Measurements from ENCODE around the gene SHFL.

The SHFL gene

GRCh38 chr19:10087296-10088061 is 1.4 kb downstream of the SHFL start:
- no peak for DNase-seq (ENCODE audit: low spot score)

- no peak for DNase-seq (ENCODE audit: low spot score)
Measured at GRCh38 chr19:10088949-10089554, 2.9 kb downstream of the SHFL start.

DNA sequence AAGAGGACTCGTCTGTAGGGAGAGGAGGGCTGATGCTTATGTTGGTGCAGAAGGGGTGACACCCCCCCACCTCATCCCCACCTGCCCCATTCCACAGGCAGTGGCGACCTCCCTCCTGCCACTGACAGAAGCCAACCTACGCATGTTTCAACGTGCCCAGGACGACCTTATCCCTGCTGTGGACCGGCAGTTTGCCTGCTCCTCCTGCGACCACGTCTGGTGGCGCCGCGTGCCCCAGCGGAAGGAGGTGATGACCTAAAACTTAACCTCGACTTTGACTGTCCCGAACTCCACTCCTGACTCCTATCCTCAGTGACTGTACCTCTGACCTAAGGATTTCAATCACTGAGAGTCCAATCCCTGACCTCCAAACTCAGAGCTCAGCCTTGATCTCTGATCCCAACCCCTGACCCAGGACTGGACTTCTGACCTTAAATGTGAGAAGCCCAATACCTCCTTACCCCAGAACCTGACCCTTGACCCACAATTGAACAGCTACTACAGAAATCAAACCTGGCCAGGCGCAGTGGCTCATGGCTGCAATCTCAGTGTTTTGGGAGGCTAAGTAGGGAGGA is 3.8 kb downstream of the SHFL start:
- no peak for DNase-seq (ENCODE audit: low spot score)

DNA sequence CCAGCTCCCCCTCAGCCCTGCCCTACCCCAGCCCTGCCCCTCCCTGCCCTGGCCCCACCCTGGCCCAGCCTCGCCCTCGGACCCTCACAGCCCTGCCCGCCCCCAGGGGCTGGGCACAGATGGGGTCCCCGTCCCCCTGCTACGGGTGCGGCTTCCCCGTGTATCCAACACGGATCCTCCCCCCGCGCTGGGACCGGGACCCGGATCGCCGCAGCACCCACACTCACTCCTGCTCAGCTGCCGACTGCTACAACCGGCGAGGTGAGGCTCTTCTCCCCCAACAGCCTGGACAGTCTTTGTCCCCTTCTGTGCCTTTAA is 5.2 kb downstream of the SHFL start:
- no peak for DNase-seq (ENCODE audit: low spot score)

DNA sequence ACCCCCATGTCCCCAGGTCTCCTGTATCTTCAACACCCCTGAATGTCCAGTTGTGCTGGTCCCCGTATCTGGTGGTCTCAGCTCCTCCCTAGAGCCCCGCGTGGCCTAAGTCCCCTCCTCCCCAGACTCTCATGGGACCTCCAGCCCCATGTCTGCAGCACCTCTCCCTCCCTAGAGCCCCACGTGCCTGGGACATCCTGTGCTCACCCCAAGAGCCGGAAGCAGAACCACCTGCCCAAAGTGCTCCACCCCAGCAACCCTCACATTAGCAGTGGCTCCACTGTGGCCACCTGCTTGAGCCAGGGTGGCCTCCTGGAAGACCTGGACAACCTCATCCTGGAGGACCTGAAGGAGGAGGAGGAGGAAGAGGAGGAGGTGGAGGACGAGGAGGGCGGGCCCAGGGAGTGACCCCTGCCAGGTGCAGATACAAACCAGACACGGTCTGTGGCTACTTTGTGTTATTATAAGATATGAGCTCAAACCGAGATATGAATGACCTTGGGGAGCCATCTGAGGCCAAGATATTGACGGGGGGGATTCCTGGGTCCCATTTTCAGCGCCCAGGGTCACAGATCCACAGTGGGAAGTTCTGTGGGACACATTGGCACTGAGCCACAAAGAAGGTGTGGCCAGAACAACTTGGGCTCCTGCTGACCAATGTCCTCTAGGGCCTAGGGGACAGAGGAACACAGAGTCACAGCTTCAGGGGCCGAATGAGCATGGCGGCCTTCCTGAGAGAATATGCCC is 6.0 kb downstream of the SHFL start:
- DNase-seq (ENCODE audit: low spot score) = no peak

- DNase-seq (ENCODE audit: low spot score) = no peak
Measured at GRCh38 chr19:10092648-10093294, 6.7 kb downstream of the SHFL start.

DNA sequence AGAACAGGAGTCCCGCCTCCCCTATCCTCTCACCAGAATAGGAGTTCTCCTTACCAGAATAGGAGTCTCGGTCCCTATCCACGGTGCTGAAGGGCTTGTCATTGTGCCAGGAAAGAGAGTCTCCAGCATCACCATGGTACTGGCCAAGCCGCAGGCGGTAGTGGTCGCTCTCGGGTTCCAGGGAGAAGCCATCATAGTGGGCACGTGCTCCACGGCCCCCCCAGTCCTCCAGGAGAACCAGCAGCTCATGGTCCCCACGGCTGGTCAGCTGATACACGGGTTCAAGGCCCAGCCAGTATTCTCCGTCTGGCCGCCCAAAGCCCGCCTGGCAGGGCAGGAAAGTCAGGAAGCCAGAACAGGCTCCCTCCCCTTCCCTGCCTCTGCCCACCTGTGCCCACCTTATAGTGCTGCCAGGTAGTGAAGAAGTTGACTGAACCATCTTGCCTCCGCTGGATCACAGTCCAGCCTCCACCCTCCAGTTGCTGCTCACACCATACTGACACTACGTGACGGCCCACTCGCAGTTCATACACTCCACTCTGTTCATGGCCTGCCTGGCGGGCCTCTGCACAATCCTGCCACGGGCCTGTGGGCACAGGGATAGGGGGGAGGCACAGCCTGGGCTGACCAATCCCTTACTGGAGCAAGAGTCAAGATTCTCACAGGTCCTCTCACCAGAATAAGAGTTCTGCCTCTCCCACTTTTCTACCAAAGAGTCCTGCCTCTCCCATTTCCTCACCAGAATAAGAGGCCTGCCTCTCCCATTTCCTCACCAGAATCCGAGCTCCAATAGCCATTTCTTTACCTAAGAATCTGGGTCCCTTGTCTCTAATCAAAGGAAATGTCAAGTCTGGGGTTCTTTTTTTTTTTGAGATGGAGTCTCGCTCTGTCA is 7.4 kb downstream of the SHFL start:
- DNase-seq (ENCODE audit: low spot score) = no peak

GRCh38 chr19:10095622-10095947 is 9.5 kb downstream of the SHFL start:
- no peak for DNase-seq (ENCODE audit: low spot score)

DNA sequence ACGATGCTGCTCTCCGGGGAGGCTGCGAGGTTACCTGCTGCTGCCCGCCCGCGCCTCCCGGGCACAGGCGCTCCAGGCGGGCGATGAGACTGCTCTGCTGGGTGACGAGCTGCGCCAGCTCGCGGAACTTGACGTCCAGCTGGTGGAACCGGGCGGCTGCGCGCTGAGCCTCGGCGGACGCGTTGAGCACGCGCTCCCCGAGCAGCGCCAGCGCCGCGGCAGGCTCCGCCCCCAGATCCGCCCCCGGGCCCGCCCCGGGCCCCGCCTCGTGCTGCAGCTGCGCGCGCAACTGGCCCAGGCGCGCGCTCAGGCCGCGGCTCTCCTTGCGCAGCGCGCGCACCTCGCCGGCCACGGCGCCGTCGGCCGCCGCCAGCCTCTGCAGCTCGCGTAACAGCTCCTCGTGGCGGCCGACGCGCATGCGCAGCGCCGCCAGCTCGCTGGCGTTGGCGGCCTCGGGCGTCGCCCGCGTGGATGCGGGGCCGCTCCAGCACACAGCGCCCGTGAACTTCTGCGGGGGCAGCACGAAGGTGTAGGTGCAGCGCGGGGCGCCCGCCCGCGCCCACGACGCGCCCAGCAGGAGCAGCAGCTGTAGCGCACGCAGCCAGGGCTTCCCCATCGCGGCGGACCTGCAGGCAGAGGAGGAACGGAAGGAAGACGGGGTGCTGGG is 10.0 kb downstream of the SHFL start:
- DNase-seq (ENCODE audit: low spot score) = peak; percentile 87

DNA sequence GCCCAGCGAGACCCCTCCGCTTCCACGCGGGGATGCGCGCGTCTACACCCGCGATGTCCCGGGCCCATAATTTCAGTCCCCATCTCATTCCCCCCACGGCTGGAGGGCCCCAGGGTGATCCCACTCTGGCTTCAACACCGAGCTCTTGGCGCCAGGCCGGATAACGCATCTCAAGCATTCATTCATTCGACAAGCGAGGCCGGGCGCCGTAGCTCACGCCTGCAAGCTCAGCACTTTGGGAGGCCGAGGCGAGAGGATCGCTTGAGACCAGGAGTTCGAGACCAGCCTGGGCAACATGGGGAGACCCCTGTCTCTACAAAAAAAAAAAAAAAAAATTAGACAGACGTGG is 10.5 kb downstream of the SHFL start:
- DNase-seq (ENCODE audit: low spot score) = no peak

DNA sequence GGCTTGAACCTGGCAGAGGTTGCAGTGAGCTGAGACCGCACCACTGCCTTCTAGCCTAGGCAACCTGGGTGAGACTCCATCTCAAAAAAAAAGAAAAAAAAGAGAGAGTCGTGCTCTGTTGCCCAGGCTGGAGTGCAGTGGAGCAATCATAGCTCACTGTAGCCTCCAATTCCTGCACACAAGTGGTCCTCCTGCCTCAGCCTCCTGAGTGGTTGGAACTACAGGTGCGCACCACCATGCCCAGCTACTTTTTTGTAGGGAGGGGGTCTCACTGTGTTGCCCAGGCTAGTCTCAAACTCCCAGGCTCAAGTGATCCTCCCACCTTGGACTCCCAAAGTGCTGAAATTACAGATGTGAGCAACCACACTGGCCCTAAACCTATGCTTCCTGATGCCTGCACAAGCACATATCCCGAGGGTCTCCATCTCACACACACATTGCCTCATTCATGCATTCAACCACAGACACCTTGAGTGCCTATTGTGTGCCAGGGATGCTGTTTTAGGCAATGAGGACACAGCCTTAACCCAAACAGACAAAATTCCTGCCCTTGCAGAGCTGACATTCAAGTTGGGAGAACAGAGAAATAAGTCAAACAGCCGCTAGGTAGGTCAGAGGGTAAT is 14.2 kb downstream of the SHFL start:
- no peak for DNase-seq (ENCODE audit: low spot score)

DNA sequence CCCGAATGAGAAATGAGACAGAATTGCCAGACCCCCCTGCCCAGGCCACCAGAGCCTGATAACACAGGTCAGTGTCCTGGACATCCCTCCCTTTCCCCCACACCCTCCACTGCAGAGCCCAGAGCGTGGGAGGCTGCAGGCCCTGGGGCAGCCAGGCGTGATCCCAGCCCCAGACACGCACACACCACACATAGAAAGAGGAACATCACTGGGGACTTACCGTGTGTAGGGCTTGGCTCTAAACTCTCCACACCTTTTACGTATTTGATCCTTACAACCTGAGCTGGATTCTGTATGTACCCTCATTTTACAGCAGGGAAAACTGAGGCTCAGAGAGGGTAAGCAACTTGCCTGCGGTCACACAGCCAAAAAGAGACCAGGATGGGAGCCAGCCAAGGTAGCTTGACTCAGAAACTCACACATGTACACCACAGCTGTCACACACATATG is 16.7 kb downstream of the SHFL start:
- no peak for DNase-seq (ENCODE audit: low spot score)

GRCh38 chr19:10104130-10104513 is 18.0 kb downstream of the SHFL start:
- no peak for DNase-seq (ENCODE audit: low spot score)

DNA sequence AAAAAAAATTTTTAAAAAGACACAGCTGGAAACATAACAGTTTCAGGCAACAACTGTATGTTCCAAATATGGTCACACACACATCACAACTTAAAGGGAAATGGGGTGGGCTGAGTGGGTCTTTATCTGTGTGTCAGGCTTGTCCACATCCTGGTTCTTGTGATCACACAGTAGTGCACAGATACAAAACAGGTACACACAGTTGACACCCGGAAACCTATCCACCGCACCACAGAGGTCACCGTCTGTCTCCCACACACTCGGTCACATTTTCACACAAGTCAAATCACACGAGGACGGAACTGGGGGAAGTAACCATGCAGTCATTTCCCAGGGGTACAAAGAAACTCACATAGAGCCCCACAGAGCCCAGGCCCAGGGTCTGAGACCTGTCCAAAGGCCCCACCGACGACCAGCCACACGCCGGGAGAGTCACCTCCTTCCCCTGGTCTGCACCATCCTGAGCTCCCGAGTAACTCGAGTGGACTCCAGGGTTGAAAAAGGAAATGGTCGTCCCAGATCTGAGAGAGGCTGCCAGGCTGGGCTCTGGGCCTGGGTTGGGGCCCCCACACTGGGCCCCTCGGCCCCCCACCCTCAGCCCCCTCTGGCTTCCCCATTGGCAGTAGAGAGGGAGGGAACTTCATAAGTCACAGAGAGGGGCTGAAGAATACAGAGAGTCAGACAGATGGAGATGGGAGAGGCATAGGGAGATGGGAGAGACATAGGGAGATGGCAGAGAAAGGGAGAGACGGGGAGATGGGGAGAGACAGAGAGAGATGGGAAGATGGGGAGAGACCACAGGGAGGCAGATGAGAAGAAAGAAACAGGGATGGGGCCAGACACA is 18.8 kb downstream of the SHFL start:
- no peak for DNase-seq (ENCODE audit: low spot score)

DNA sequence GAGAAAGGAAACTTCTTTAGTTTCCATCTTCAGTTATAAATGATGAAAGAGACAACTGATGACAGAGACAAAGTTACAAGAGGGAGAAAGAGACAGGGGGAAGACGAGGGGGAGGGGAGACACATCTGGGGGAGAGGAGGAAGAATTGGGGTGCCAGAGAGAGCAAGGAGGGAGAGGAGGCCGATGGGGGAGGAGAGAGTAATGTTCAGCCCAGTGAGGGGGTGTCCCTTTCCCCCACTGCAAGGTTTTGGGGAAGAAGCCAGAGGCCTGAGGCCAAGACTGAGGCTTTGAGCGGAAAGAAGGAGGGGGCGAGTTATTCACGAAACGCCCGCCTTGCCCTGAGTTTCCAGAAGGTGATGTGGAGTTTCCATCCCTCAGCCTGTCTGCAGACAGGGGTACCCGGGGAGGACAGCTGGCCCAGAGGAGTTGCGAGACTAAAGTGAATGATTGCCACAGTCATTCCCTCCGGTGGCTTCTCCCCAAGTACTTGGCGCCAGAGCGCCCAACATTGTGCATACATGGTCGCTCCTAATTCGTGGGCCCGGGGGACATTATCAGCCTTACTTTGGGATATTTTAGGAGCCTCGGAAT is 19.5 kb downstream of the SHFL start:
- no peak for DNase-seq (ENCODE audit: low spot score)

GRCh38 chr19:10106100-10106936 is 20.2 kb downstream of the SHFL start, which contains the start of gene PPAN:
PPAN (plus strand) TSS chr19:10106362; CDS start chr19:10106395, 33 bp downstream.
- peak; percentile 97 for DNase-seq (ENCODE audit: low spot score)

GRCh38 chr19:10107254-10107653 is 21.1 kb downstream of the SHFL start:
- DNase-seq (ENCODE audit: low spot score) = no peak

DNA sequence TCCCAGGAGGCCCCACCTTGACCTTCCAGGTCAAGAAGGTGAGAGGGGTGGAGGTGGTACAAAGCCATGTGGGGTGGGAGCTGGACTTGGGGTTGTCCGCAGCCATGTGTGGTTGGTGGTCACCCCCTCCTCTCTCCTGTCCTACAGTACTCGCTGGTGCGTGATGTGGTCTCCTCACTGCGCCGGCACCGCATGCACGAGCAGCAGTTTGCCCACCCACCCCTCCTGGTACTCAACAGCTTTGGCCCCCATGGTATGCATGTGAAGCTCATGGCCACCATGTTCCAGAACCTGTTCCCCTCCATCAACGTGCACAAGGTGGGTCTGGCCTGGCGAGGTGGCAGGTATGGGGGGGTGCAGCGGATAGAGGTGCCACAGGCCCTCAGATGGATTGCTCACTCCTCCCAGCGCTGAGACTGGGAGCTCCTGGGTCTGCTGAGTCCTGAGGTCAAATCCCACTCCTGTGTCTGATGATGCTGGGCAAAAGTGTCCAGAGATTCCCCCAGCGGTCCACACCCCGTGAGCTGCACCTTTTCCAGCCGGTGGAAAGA is 21.8 kb downstream of the SHFL start:
- no peak for DNase-seq (ENCODE audit: low spot score)

Data from globus pallidus (tissue), 1 donor.